ENCODE measurements around the gene BPIFA1.

BPIFA1 gene

DNA sequence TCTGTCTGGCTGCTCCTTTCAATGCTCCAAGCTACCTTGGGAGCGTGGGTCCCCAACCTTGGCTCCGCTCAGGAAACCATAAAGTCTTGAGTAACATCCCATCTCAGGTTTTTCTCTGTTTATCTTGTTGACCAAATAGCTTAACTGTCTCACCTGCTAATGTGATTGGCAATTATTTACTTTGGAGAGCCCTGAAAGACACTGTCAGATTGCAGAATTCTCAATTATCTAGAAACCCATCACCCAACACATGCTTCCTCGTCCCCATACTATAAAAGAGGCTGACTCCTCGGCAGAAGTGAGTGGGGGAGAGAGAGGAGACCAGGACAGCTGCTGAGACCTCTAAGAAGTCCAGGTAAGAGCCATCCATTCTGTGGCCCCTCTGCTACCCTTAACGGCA is at the start of gene BPIFA1:
Gene BPIFA1, plus strand, starts transcription at position 301 of the 400 bp plus-strand sequence. CDS start 1,716 bp downstream, outside the sequence.
- DNase-seq (ENCODE audit: low read depth, low spot score), result no peak

DNA sequence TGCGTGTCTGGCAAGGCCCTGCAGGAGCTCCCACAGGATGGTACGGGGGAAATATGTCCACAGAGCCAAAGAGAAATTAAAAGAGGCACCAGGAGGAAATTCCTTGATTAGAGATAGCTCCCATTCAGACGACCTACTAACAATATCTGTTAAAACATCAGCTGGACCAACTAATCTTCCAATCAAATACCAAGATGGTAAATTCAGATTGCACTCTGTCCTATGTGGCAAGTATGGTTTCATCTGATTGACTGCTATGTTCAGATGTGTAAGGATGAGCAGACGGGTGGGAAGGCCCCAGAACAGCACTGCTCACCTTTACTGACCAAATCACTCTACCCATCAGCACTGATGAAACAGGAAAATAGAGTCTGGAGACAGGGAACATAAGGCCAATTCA is 48.3 kb upstream of the BPIFA1 start:
- no peak for DNase-seq (ENCODE audit: low read depth, low spot score)

DNA sequence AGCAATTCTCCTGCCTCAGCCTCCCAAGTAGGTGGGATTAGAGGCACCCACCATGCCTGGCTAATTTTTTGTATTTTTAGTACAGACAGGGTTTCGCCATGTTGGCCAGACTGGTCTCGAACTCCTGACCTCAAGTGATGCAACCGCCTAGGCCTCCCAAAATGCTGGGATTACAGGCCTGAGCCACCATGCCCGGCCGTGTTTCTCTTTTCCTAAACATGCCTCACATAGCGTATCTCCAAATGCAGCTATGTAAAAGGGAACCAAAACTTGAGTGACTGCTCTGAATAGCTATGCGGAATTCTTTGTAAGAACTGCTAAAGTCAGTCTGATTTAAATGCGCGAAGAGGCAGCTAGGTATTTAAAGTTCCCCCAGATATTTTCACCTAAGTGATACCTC is 47.4 kb upstream of the BPIFA1 start:
- no peak for DNase-seq (ENCODE audit: low read depth, low spot score)

DNA sequence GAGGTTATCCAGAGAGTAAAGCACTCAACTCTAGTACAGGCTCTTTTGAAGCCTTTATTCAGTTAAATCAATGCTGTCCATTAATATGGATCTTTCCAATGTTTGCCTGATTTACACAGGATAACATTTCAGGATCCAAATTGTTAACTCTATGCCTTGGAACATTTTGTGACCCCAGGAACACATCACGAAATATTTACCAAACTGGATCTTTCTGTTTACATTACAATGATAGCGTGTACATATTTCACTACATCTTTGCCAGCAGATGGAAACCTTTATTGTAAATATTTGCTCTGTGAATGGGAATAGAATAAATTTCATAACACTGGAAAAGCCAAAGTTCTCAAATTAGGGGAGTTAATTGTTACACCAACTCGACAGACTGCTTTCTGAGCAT is 44.3 kb upstream of the BPIFA1 start:
- DNase-seq (ENCODE audit: low read depth, low spot score), result no peak

DNA sequence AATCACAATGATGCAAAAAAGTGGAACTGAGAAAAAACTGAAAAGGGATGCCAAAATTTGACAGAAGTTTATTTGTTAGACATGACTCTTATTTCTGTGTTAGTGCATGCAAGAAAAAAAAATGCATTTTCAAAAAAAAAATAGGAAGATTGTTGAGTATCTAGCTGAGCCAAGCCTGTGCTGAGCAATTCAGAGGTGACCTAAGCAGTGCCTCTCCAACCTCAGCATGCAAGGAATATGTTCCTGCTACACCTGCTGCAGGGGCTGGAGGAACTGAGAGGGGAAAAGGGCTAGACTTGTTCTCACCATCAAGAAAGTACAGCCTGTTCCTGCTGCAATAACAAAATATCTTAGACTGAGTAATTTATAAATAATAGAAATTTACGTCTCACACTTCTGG is 43.8 kb upstream of the BPIFA1 start:
- no peak for DNase-seq (ENCODE audit: low read depth, low spot score)

DNA sequence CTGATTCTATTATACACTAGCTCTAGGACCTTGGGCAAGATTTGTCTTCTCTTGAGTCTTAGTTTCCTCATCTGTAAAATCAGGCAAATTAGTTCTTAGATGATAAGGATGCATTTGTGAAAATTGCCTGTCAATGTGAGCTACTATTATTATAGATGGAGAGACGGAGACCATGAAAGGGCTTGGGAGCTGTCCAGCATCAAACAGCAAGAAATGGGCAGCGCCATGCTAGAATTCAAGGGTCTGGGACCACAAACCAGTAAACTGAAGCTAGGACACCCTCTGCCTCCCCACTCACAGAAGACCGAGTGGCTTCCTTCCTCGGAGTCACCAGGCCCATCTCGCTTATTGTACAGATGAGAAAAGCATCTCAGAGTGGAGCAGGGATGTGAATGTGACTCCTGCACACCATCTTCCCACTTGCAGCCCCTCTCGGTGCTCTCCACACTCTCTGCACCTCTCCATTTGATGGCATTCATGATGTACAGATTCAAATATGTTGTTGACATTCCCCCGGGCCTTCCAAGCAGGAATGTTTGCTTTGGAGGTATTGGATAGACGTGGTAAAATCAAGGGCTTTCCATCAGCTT is 42.8 kb upstream of the BPIFA1 start:
- no peak for DNase-seq (ENCODE audit: low read depth, low spot score)

DNA sequence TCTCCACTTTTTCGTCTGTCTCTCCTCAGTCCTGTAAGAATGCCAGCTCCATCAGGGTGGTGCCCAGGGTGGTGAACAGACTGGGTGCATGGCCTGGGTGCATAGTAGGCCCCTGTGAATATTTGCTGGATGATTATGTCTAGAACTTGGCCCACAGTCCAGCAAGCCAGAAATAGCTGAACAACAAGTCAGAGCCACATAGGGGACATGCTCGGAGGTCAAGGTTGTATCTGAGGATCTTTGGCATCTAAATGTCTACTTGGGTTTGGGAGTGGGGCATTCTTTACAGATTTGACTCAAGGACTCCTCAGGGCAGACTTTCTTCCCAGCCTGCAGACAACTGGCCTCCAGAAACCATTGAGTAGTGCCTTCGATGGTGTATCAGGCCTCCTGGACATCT is 36.8 kb upstream of the BPIFA1 start:
- DNase-seq (ENCODE audit: low read depth, low spot score), result no peak

DNA sequence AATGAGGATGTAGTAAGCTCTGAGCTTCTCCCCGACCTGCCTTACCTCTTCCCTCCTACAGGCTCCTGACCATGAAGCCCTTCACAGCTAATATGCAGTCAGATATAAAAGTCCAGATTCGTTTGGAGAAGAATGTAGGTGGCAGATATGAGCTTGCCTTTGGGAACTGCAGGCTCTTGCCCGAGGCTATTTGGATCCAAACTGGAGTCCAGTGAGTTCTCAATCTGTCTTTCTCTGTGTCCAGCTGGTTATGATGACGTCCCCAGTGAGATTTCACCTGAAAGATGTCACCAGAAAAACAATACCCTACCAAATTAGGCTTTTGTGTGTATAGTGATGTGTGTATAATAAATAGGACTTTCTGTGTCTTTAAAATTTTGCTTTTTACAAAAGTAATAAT is 33.3 kb upstream of the BPIFA1 start:
- DNase-seq (ENCODE audit: low read depth, low spot score), result no peak

DNA sequence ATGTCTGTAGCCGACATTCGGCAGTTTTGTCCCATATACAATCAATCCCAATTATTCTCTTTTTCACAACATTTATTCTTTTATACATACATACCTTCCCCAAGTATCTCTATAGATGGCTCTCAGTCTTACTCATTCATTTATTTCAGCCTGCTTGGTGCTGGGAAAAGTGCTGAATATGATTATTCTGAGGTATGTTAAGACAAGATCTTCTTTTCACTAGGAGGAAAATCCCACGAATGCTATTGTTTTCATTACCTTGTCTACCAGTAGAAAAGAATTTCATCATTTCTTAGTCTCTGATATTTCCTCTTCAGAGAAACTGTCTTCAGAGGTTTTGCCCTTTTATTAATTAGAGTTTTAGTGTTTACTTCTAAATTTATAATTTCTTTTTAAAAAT is 32.4 kb upstream of the BPIFA1 start:
- no peak for DNase-seq (ENCODE audit: low read depth, low spot score)

DNA sequence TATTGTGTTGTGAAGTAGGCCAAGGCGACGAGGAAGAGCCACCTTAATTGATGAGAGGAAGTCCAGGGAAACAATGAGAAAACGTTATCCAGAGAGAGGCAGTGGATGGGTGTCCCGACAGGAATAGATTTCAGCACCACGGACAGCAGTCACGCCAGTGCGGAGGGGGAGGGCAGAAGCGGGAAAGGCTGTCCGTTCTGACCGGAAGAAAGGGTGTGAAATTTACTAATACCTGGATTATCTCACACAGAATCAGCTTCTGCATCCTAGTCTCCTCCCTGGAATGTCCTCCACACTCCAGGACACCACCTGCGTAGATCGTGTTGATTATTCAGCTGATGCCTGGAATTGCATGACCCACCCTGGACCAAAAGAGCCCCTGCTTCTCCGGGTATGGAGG is 26.0 kb upstream of the BPIFA1 start:
- DNase-seq (ENCODE audit: low read depth, low spot score), result no peak

DNA sequence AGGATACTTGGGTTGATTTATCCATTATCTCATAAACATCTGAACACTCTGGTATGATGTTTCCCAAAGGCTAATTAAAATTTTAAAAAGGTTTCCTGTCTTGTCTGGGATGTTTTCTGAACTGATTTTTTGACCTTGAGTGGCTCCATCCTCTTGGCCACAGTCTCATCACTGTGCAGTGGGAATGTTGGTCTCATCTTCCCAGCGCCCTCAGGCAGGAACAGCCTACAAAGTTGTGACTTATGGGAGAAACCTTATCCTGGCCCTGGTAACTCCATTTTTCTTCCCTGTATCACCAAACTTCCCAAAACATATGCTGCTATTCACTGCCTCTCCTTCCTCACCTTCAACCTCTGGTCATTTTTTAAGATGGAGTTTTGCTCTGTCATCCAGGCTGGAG is 25.4 kb upstream of the BPIFA1 start:
- no peak for DNase-seq (ENCODE audit: low read depth, low spot score)

DNA sequence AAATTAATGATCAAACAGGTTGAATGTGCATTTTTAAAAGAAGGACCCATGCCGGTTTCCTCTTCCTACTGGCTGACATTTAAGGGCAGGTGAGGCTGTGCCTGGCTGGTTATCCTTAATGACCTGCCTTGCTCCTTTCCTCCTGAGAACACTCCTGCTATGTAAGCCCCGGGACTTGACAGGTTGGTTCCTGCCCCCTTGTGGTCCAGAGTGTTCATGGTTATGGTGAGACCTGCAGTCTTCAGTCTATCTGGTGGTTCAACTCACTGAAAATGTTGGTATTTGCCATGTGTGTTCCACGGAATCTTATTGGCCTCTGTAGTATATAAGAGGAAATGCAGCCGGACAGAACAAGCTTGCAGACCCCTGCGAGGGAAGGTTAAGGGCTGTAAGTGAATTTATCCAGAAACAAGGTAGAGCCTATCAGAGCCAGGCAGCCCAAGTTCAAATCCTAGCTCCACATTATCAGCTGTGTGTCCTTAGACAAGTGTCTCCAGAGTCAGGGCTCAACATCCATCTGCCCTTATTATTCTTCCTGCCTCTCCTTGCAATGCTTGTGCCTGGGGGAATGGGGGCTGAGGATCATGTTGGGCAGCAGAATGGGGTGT is 23.9 kb upstream of the BPIFA1 start:
- no peak for DNase-seq (ENCODE audit: low read depth, low spot score)

DNA sequence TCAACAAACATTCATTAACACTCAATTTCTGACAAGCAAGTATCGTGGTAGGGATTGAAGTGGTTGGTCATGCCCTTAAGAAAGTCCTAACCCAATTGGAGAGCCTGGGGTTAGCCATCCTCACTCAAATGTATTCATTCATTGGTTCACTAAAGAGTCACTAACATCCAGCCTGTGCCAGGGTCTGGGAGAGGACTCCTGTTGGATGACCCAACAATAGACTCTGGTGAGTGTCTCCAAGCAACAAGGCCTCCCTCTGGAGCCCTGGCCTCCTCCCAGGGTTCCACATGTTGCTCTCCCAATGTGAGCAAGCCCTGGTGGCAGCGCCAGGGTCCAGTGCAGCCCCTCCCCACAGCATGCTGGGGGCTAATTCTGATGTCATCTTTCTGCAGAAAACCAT is 18.7 kb upstream of the BPIFA1 start, which contains the start of gene BPIFA3:
Gene BPIFA3, plus strand, starts transcription at position 301 of the 400 bp plus-strand sequence. CDS start 185 bp downstream, outside the sequence.
- DNase-seq (ENCODE audit: low read depth, low spot score), result no peak

DNA sequence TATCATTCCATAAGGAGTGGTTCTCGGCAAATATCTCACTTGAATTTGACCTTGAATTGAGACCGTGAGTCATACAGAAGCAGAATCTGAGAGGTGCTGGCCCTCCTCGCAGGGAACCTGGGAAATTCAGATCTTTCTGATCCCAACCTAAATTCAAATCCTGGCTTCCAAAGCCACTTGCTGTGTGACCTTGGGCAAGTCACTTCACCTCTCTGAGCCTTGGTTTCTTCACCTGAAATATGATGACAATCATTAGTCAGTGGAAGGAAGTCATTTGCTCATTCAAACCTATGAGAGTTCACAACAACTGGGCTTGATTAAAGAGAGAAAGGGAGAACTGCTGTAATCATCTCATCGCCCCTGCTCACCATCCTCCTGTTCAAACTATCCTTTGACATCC is 11.4 kb upstream of the BPIFA1 start:
- DNase-seq (ENCODE audit: low read depth, low spot score), result no peak

DNA sequence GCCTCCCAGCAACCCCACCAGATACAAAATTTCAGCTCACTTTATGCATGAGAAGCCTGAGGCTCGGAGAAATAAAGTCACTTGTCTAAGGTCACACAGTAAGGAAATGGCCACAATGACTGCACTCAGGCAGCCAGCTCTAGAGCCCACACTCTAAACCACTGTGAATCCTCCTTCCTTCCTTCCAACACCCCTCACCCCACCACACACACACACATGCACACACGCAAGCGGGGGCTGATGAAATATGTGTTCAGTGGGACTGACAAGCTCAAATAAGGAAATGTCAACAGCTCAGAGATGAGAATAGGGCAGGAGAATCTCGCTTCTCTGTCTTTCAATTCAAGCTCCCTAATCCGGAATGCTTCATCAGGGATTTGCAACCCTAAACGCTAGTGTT is 6.0 kb upstream of the BPIFA1 start:
- DNase-seq (ENCODE audit: low read depth, low spot score), result no peak

DNA sequence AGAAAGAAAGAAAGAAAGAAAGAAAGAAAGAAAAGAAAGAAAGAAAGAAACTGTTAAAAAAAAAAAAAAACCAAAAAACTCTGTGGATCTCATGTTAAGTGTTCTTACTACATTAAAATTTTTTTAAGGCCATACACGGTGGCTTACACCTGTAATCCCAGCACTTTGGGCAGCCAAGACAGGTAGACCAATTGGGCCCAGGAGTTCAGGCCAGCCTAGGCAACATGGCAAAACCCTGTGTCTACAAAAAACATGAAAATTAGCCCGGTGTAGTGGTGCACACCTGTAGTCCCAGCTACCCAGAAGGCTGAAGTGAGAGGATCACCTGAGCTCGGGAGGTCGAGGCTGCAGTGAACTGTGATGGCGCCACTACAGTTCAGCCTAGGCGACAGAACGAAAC is 4.6 kb upstream of the BPIFA1 start:
- DNase-seq (ENCODE audit: low read depth, low spot score), result no peak

DNA sequence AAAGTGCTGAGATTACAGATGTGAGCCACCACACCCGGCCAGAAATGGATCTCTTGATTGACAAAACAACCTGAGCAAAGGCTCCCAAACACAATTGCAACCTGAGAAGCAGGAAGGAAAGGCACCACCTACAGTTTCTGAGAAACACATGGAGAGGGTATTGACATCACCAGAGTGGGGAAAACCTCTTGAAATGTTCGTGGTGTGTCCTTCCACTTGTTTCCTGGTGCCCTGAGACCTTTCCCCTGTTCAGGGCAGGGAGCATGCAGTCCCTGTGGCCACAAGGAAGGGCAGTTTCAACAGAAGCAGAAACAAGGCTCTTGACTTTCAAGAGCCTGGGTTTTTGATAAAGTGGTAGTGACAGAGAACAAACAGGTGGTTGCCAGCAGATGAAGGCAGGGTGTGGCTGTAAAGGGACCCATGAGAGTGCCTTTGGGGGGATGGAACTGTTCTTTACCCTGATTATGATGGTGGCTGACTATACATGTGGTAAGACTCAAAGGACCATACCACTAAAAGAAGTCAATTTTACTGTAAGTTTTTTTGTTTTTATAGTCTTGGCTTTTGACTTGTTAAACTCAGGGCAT is 3.2 kb upstream of the BPIFA1 start:
- DNase-seq (ENCODE audit: low read depth, low spot score), result no peak

DNA sequence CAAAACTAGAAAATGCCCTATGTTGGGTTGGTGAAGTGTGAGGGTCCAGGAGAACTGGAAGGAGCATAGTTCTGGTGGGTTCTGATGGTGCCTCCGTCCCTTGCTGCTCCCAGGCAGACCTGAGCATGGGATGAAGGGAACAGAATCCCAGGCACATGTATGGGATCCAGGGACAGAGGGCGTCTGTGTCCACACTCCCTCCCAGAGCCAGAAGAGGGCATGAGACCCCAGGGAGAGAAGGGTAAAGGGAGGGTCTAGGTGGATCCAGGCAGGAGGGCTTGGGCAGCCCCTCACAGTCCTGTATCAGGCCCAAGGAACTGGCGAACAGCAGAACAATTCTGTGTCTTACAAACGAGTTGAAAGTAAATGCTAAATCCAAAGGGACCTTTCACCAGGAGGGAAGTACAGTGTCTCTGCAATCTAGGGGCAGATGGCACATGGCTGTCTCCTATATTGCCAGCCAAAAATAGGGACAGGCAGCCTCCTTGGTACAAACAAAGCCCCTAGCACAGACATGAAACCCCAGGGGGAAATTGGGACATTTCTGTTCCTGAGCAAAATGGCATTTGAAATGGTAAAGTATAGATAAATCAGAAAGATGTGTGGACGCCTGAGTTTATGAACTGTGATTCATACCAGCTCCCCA is 2.5 kb upstream of the BPIFA1 start:
- DNase-seq (ENCODE audit: low read depth, low spot score), result no peak

DNA sequence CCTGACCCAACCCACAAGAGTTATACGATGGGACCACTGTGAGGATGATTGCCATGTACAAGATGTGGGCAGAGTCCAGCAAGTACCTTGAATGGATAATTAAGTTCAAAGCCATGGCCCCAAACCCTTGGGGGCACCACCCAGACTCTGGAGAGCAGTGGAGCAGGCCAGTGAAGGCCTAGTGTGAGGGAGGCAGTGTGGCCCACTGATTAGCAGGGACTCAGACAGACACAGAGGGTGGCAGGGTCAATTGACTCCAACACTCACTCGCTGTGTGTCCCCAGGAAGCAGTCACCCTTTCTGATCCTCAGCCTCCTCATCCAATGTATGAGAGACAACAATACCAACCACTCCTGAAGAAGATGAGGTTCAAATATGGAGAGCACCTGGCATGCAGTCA is 1.7 kb upstream of the BPIFA1 start:
- DNase-seq (ENCODE audit: low read depth, low spot score), result no peak

DNA sequence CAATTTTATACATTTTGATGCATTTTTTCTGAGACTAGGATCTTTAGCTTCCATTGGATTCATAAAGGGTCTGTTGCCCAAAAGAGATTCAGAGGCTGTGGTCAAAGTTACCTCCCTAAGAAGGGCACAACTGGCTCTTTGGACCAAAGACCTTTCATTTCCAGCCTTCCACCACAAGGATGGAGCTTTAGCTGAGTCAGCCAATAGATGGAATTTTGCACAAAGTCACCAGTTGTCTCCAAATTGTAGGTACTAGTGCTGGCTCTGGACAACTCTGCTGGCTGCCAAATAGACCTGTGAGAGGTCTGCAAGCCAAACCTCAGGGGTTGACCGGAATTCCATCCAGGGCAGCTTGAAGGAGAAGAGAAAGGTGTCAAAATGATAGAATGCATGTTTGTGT is 555 bp downstream of the BPIFA1 start:
- no peak for DNase-seq (ENCODE audit: low read depth, low spot score)

DNA sequence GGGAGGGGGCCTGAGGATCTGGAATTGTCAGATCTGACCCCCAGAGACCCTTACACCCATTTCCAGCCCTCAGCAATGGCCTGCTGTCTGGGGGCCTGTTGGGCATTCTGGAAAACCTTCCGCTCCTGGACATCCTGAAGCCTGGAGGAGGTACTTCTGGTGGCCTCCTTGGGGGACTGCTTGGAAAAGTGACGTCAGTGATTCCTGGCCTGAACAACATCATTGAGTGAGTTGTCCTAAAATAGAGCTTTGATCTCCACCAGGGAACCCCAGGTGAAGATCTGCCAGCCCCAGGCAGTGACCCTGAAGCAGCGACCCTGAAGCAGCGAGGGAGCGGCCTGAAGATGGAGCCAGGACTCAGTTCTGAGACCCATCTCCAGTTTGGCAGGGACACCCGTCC is 2.2 kb downstream of the BPIFA1 start:
- no peak for DNase-seq (ENCODE audit: low read depth, low spot score)

DNA sequence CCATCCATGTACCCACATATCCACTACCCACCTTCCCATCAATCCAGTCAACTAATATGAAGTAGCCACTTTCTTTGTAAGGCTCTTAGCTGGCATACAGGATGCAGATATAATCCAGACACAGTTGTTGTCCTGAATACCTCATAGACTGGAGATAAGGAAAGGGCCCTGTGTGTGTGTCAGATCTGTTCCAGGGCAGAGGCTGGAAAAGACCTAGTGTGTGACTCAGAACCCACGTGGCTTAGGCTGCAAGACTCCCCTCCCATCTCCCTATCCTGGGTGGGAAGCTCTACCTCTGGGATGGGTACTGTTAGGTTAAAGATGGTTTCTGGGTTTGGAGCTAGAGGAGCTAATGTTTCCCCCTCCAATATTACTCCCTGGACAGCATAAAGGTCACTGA is 3.6 kb downstream of the BPIFA1 start:
- no peak for DNase-seq (ENCODE audit: low read depth, low spot score)

Measured in activated CD4-positive, CD25-positive, alpha-beta regulatory T cell treated with anti-CD3 and anti-CD28 coated beads, Interleukin-2, amount 50 U/mL, for 16 hours (primary cell).